K562 (cell line): ENCODE data around the gene IRGQ. TPM values are rescaled to one million over a fixed set of nuclear protein-coding genes. Genes with fewer than 3 reads are reported as not detected.

Experiments
- CHCHD3 ChIP-seq: fragments of 250-450 bp; sonication (Bioruptor Pico); IDR thresholded peaks from 2 replicates; pipeline ENCODE4 v2.1.2; 2022; ENCODE audit warnings: mild to moderate bottlenecking
- EGR1 ChIP-seq: fragments of 450-650 bp; conservative IDR thresholded peaks from 2 replicates; pipeline ENCODE4 v1.6.1; 2017; ENCODE audit warnings: mild to moderate bottlenecking
- HBP1 ChIP-seq: fragments of 450-650 bp; formaldehyde crosslinking; IDR thresholded peaks from 2 replicates; pipeline ENCODE4 v1.4.0; 2022; ENCODE audit warnings: missing genetic modification characterization
- HDAC8 ChIP-seq: fragments of 450-650 bp; IDR thresholded peaks from 2 replicates; pipeline ENCODE4 v1.6.1; 2016; ENCODE audit warnings: mild to moderate bottlenecking, missing genetic modification characterization, moderate library complexity, missing compliant biosample characterization
- LEF1 ChIP-seq: fragments of 450-650 bp; IDR thresholded peaks from 2 replicates; pipeline ENCODE4 v1.6.1; 2016; ENCODE audit warnings: mild to moderate bottlenecking
- MCM2 ChIP-seq: fragments of 450-650 bp; IDR thresholded peaks from 2 replicates; pipeline ENCODE4 v1.6.1; 2017; ENCODE audit warnings: low read depth, mild to moderate bottlenecking
- MLLT1 ChIP-seq, 2 experiments: fragments of 450-650 bp; IDR thresholded peaks; 2 replicates each; pipeline ENCODE4 v1.6.1; 2016
- PML ChIP-seq: IDR thresholded peaks from 2 replicates; pipeline ENCODE4 v1.6.1; 2012; ENCODE audit warnings: low read length, inconsistent platforms
- PURB ChIP-seq: sonication (generic); formaldehyde crosslinking; IDR thresholded peaks from 2 replicates; pipeline ENCODE4 v1.9.0; 2021; ENCODE audit warnings: low read depth, mild to moderate bottlenecking, missing genetic modification reagents
- STAT5B ChIP-seq: fragments of 250-450 bp; sonication (Bioruptor Pico); IDR thresholded peaks from 2 replicates; pipeline ENCODE4 v1.8.0; 2021; ENCODE audit warnings: mild to moderate bottlenecking, inconsistent platforms
- ZNF184 ChIP-seq: sonication (generic); formaldehyde crosslinking; IDR thresholded peaks from 2 replicates; pipeline ENCODE4 v1.5.0; 2020; ENCODE audit warnings: missing genetic modification reagents
- ZNF263 ChIP-seq: sonication (generic); formaldehyde crosslinking; IDR thresholded peaks from 2 replicates; pipeline ENCODE4 v1.8.0; 2022; ENCODE audit warnings: mild to moderate bottlenecking, missing genetic modification reagents, borderline replicate concordance
- polyA plus RNA-seq, 8 experiments: library from polyadenylated mRNA; depleted of rRNA in 4 of 8; stranded (reverse) in 5 of 8; unstranded in 3 of 8; fragments of >200 nt; fragmentation: Nextera tagmentation in 2 of 8; fragmentation: Illumina TruSeq in 1 of 8; extraction: Ambion mirVana in 2 of 8; extraction: Trizol in 1 of 8; gene quantifications; 2 replicates each; pipeline versions ENCODE4 v1.2.1 to v1.2.3, GENCODE V29; 2011 to 2014; ENCODE audit warnings: inconsistent platforms in 1 of 8, missing spikeins in 1 of 8
- total RNA-seq, 7 experiments: library from RNA; depleted of rRNA in 6 of 7; stranded (reverse); fragments of >200 nt in 6 of 7; fragmentation: Illumina TruSeq in 2 of 7; extraction: Trizol in 2 of 7; gene quantifications; 2 replicates each; pipeline versions ENCODE4 v1.2.1 to v1.2.3, GENCODE V29; 2011 to 2021; ENCODE audit warnings: low replicate concordance in 1 of 7

Gene IRGQ
- total and polyA plus RNA-seq, 9 of the 15 experiments (the other 6 are each of a cell fraction or from before 2014, with no cell fraction given), result 3.5 to 19.2 (median 7.9) TPM

- TF ChIP-seq EGR1 (no peak), ZNF263 (CRISPR knock-in tag) (no peak), STAT5B (no peak), PURB (no peak), ZNF184 (no peak), PML (no peak), MCM2 (no peak), HBP1 (CRISPR knock-in tag) (peak; percentile 29; the same call in 1 of the 2 replicates), HDAC8 (tag) (no peak), CHCHD3 (CRISPR knock-in tag) (no peak), LEF1 (0 out of 2 replicates have a peak, but pooled peaks have one; percentile 18), MLLT1 (IDR thresholded peaks at IDR 0.05) (peak; percentile 31 to 64; a peak in 3 of 4 replicates)
These were observed 43.1 kb upstream of the IRGQ start (continued) for GRCh38 chr19:43638995-43639518.
